ENCODE results near the gene CYB5R4.

GRCh38 chr6:83928286-83928685 is 68.8 kb downstream of the CYB5R4 start:
- TF ChIP-seq POLR2AphosphoS5 (IDR thresholded peaks at IDR 0.05) (no peak), CTCF (IDR thresholded peaks at IDR 0.05) (no peak)

All from prostate gland (tissue), 2 donors.